HCT116 (cell line): ENCODE results near the gene CXXC5.

Source experiments
- CBX3 ChIP-seq: IDR thresholded peaks from 2 replicates; pipeline ENCODE4 v1.6.1; 2012; ENCODE audit warnings: low read depth
- CEBPB ChIP-seq: IDR thresholded peaks from 2 replicates; pipeline ENCODE4 v1.6.1; 2012; ENCODE audit warnings: low read depth
- CTCF ChIP-seq, 3 experiments: fragments of 200-600 bp in 1 of 3; sonication (generic) in 1 of 3; IDR thresholded peaks in 2 of 3; conservative IDR thresholded peaks in 1 of 3; 2 replicates each; pipeline ENCODE4 v1.5.1; 2012 to 2017; ENCODE audit warnings: low read depth in 2 of 3, low read length in 2 of 3, antibody characterized with exemption in 1 of 3, borderline replicate concordance in 1 of 3, control low read depth in 1 of 3, mild to moderate bottlenecking in 1 of 3, mixed read lengths in 1 of 3, mixed run types in 1 of 3, moderate library complexity in 1 of 3; ENCODE audit not compliant: insufficient read depth in 1 of 3
- EZH2 ChIP-seq: fragments of 200-600 bp; sonication (generic); IDR thresholded peaks from 2 replicates; pipeline ENCODE4 v1.6.1; 2017; ENCODE audit warnings: antibody characterized with exemption, mixed run types
- POLR2A ChIP-seq: IDR thresholded peaks from 2 replicates; pipeline ENCODE4 v1.7.0; 2011; ENCODE audit warnings: borderline replicate concordance; ENCODE audit not compliant: insufficient read depth, insufficient read length; ENCODE audit errors: extremely low read depth
- REST ChIP-seq: IDR thresholded peaks from 2 replicates; pipeline ENCODE4 v1.6.1; 2012; ENCODE audit warnings: low read depth
- SIN3A ChIP-seq: IDR thresholded peaks from 2 replicates; pipeline ENCODE4 v1.6.1; 2012; ENCODE audit warnings: low read depth
- YY1 ChIP-seq: IDR thresholded peaks from 2 replicates; pipeline ENCODE4 v1.6.1; 2011; ENCODE audit warnings: low read length, low read depth, moderate library complexity, mild to moderate bottlenecking; ENCODE audit not compliant: insufficient replicate concordance; ENCODE audit errors: extremely low read depth
- ZNF274 ChIP-seq: fragments of 200-500 bp; sonication (Bioruptor generic); IDR thresholded peaks from 2 replicates; pipeline ENCODE4 v1.6.1; 2014; ENCODE audit warnings: mild to moderate bottlenecking, low read depth, low read length, inconsistent platforms

- TF ChIP-seq EZH2 (no peak), CEBPB (no peak), ZNF274 (no peak), SIN3A (no peak), REST (no peak), YY1 (no peak), POLR2A (no peak), CTCF (IDR thresholded peaks at IDR 0.05 in 2 of 3, conservative IDR thresholded peaks at IDR 0.05 in 1 of 3; ENCODE audit: borderline replicate concordance in 1 of 3, insufficient read depth in 1 of 3, low read depth in 2 of 3, low read length in 2 of 3) (no peak), CBX3 (no peak)
Measured at GRCh38 chr5:139654871-139655491, 6.8 kb downstream of the CXXC5 start.
